Erythroblast (primary cell): ENCODE measurements around the gene DNAH9.

Experiments
- DNase-seq, 2 experiments: peaks; one replicate each; lab custom pipeline; 2025; lab: John Stamatoyannopoulos, UW
- GATA1 ChIP-seq: IDR thresholded peaks from 2 replicates; pipeline ENCODE4 v1.6.1; 2011; ENCODE audit warnings: low read depth, mild to moderate bottlenecking, control low read depth, low read length, moderate library complexity
- POLR2A ChIP-seq: IDR thresholded peaks from 2 replicates; pipeline ENCODE4 v1.6.1; 2011; ENCODE audit warnings: mild to moderate bottlenecking, low read length

The DNAH9 gene

DNA sequence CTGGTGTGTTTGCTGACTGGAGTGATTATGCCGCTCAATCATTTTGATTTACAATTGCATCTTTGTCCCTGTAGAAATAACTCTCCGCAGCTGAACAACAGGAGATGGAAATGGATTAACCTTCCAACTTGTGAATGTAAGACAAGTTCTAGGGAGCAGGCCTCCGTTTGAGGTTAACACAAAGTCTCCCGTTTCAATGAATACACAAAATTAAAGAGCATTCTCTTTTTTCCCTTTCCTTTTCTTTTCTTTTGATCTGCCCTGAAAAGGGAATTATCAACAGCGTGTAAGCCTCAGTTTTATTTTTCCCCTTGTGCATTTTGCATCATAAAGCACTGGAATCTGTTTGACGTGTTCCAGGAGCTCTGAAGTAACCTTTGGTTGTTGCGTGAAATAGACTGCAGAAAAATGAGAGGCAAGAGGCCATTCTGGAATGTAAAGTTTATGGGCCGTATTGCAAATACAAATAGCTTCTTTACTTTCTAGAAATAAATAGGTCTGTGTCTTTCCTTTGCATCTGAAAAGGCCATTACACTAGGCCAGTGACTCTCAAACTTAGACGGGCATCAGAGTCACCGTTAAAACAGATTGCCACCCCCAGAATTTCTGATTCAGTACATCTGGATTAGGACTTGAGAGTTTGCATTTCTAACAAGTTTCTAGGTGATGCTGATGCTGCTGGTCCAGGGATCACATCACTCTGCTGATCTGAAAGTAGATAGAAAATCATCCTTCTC, 234.3 kb downstream of the DNAH9 start:
- no peak for DNase-seq
- TF ChIP-seq POLR2A, result no peak
- no peak for TF ChIP-seq GATA1

- DNase-seq, result no peak
- TF ChIP-seq POLR2A, result no peak
- no peak for TF ChIP-seq GATA1
Measured at GRCh38 chr17:11836508-11836907, 238.2 kb downstream of the DNAH9 start.

DNA sequence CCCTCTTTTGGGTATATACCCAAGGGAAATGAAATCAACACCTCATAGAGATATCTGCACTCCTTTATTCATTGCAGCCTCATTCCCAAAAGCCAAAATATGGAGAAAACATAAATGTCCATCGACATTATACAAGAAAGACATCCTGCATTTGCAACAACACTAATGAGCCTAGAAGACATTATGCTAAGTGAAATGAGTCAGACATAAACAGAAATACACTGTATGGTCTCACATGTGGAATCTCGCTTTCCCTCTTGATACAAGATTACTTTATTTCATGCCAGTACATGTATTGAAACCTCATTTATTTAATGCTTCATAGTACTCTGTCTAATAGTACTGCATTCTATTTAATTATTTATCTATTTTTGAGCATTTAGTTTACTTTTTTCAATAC, 241.8 kb downstream of the DNAH9 start:
- DNase-seq, result no peak
- no peak for TF ChIP-seq GATA1
- no peak for TF ChIP-seq POLR2A

DNA sequence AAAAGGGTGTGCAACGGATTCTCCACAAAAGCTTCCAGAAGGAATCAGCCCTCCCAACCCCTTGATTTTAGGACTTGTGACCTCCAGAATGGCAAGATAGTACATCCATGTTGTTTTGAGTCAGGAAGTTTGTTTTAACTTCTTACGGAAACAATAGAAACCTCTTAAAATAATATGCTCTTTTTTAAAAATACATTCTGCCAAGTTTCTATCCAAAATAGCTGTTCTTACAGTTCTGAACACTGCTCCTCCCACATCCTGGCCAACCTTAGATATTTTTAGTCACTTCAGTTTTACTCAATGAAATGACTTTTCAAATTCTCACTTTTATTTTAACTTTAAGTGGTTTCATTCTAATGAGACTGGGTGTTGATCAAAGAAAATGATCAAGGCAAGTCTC, 242.6 kb downstream of the DNAH9 start:
- no peak for TF ChIP-seq POLR2A
- no peak for TF ChIP-seq GATA1
- no peak for DNase-seq

DNA sequence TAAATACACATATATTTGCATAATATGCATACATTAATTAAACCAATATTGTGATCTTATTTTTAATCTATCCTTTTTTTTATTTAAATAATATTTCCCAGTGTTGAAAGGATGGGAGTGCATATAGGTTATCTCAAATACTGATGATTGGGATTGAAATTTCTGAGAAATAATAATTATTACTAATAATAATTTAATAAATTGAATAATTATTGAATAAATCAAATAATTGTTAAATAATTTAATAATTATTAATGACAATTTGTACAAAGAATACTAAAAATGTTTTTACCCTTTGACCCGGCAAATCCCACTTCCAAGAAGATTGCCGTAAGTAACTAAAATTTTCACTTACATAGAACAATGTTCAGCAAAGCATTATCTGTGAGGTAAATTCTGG, 250.1 kb downstream of the DNAH9 start:
- no peak for DNase-seq
- TF ChIP-seq GATA1, result no peak
- no peak for TF ChIP-seq POLR2A

GRCh38 chr17:11852231-11852630, 254.0 kb downstream of the DNAH9 start:
- TF ChIP-seq GATA1 (no peak), POLR2A (no peak)

DNA sequence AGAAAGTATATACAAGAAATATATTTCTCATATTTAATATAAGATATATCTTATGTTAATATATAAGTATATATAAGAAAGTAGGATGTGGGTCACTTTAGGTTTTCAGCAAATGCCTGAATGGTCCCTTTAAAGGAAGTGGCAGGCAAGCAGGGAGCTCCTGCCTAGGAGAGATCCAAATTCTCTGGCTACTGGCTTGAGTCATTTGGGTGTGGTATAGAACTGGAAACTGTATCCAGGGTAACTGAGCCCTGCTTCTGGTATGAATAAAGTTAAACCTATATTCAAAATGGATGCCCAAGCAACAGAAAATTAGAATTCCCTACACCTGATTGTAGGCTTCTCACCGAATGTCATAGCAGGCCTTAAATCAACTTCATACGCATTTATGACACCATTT, 254.6 kb downstream of the DNAH9 start:
- TF ChIP-seq POLR2A (no peak), GATA1 (no peak)
- no peak for DNase-seq

More at GRCh38 chr17:11852231-11852630, 254.0 kb downstream of the DNAH9 start:
- no peak for DNase-seq

DNA sequence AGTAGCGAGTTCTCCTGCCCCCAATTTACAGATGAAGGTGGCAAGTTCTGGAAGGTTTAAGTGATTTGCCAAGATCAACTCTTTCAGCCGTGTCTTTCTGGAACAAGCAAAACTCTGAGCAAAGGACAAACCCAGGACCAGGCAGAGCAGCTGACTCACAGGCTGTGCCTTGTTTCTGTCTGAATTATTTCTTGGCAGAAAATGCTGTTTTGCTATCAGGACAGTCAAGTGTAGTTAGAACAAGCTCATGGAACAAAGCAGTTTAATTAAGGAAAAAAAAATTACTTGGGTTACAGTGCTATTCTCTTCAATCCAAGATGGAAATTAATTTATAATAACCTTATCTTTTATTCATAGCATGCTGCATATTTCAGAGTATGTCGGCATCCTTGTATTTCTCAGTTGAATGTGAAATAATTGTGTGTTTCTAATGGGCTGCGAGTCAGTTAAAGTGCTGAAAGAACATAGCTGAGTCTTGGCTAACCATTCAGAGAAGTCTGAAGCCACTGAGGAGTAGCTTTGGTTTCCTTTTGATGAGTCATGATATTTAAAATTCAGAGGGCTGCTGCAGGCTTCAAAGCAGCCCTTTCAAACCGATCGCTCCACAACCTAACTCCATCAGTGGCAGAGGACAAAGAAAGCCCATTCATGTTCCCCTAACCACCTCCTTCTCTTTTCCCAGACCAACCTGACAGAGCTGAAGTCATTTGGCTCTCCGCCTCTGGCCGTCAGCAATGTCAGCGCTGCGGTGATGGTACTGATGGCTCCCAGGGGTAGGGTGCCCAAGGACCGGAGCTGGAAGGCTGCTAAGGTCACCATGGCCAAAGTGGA, 255.3 kb downstream of the DNAH9 start:
- DNase-seq, result no peak
- TF ChIP-seq GATA1, result no peak
- TF ChIP-seq POLR2A, result no peak

DNA sequence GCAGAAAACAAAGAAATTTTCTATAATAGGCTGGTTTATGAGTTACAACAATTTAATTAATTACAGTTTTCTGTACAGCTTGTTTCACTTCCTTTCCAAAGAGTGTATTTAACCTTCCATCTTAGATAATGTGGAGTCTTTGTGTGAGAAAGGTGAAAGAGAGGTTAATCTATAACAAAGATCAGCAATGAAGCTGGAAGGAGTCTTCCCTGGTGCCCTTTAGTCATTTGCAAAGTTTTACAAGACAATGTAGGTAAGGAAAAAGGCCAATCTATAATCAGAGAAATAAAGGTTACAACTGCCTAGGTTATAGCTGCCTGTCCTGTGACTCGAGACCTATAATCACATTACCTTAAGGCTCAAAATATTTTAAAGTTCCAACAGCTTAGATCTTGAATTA, 257.0 kb downstream of the DNAH9 start:
- no peak for DNase-seq
- no peak for TF ChIP-seq POLR2A
- TF ChIP-seq GATA1, result no peak

DNA sequence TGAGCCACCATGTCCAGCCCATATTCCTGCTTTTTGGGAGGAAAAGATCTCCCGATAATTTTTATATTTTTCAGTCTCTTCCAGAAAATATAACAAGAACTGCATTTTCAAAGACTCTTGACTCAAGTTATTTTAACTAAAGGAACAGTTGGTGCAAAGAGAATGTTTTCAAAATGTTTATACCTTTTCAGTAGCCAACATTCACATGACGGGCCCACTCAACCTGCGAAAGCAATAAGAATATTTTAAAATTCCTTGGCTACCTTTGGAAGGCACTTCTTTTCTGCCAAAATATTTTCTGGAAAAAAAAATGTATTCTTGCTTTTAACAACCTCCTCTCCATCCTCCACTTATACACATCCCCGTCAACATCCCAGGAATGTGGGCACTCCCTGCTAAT, 258.7 kb downstream of the DNAH9 start:
- DNase-seq, result no peak

GRCh38 chr17:11869680-11870394, 271.6 kb downstream of the DNAH9 start:
- no peak for DNase-seq
- TF ChIP-seq POLR2A (no peak), GATA1 (no peak)

More for the DNA sequence above, 258.7 kb downstream of the DNAH9 start:
- no peak for TF ChIP-seq POLR2A
- TF ChIP-seq GATA1, result no peak

DNA sequence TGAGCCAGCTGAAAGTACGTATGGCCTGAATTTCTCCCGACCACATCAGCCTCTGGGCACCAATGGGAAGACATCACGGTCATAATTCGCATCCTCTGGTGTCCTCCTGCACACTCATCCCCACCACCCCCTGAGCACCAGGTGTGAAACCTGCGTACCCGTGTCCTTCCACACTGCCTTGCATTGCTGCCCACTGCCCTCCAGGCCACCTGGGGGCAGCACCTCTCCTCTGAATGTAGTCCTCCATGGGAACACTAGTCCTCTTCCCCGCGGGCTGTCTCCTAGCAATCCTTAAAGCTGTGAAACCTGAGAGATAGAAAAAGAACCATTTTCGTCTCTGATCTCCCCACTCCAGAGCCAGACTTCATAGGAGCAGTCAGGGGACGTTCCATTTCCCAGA, 273.5 kb downstream of the DNAH9 start:
- TF ChIP-seq GATA1 (no peak), POLR2A (no peak)
- DNase-seq, result peak; percentile 22 to 48

DNA sequence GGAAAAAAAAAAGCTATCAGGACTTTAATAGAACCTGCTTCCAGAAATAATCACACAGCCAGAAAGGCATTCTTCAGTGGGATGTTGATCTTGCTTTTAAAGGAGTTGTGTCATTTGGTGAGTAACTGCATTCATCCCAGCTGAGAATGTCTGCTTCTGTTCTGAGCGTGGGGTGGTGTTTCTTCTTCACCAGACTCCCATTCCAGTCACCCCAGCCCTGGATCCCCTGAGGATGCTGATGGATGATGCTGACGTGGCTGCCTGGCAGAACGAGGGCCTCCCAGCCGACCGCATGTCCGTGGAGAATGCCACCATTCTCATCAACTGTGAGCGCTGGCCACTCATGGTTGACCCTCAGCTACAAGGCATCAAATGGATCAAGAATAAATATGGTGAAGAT, 276.5 kb downstream of the DNAH9 start:
- TF ChIP-seq GATA1 (no peak), POLR2A (no peak)

DNA sequence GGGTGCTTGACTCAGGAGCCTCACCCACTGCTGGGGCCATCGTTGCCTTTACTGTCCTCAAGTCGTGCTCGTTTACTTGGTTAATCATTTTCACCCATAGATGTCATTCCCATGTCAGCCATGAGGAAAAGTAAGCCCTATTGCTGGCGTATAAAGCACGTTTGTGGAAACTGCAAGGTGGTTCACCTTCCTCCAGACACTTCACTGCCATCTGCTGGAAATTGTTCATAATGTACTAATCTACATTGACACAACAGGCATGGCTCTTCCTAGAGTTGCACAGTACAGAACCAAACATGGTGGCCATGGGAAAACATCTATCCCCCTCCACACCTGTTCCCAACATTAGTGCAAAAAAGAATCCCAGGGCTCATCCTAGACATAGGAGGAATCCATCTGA, 282.4 kb downstream of the DNAH9 start:
- no peak for TF ChIP-seq GATA1
- TF ChIP-seq POLR2A, result no peak
- peak; percentile 26 to 27 for DNase-seq

More for the DNA sequence above, 276.5 kb downstream of the DNAH9 start:
- no peak for DNase-seq

DNA sequence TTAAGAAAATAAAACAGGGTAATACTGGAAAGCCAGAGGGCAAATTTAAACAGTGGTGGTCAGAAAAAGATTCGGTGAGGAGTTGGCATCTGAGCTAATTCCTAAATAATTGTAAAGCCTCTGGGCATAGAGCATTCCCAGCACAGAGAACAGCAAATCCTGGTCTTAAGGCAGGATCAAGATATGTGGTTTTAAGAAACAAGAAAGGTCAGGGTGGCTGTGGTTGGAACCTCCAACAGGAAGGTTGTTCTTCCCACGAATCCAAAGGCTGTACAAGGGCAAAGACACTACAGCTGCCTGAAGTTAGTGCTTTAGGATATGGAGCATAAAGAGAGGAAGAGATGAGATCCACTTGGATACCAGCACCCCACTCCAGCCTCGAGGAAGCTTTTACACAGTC, 284.4 kb downstream of the DNAH9 start:
- TF ChIP-seq POLR2A, result no peak
- TF ChIP-seq GATA1, result no peak
- no peak for DNase-seq
